H1 (cell line): ENCODE data around the gene SUSD6. TPM values are rescaled to one million over a fixed set of nuclear protein-coding genes. Genes with fewer than 3 reads are reported as not detected.

Experiments
- CTCF ChIA-PET: fragments of 300-600 bp; sonication (Branson Sonifier 250); formaldehyde crosslinking; loops from one replicate; lab custom pipeline; 2021; ENCODE audit not compliant: partially characterized antibody; lab: Charles Lee
- POLR2A ChIA-PET: fragments of 300-600 bp; sonication (Branson Sonifier 250); formaldehyde crosslinking; loops from one replicate; lab custom pipeline; 2021; ENCODE audit warnings: inconsistent platforms; ENCODE audit not compliant: partially characterized antibody; lab: Charles Lee
- DNase-seq, 2 experiments: peaks; one replicate each; pipeline versions ENCODE4 v3.0.0 to v3.0.0-alpha.2; 2010 to 2022; ENCODE audit warnings: low spot score in 2 of 2, low read depth in 1 of 2, mixed read lengths in 1 of 2
- FAIRE-seq: peaks from 2 replicates; lab custom pipeline; 2011; peaks lifted over from hg19 to GRCh38; lab: Jason Lieb, UNC
- H2AFZ ChIP-seq: 2 replicates; pipeline ENCODE4 v1.8.1; 2012; ENCODE audit warnings: low read length, inconsistent platforms
- H2AK5ac ChIP-seq: 2 replicates; pipeline ENCODE4 v1.6.1; 2013; ENCODE audit warnings: low read depth, low read length
- H2BK120ac ChIP-seq: replicated peaks from 2 replicates; pipeline ENCODE3; 2013; ENCODE audit warnings: low read depth, low read length, inconsistent platforms
- H2BK12ac ChIP-seq: 2 replicates; pipeline ENCODE4 v1.6.1; 2013; ENCODE audit warnings: low read depth, low read length
- H2BK15ac ChIP-seq: 2 replicates; pipeline ENCODE4 v1.6.1; 2013; ENCODE audit warnings: low read length
- H2BK20ac ChIP-seq: 2 replicates; pipeline ENCODE4 v1.6.1; 2013; ENCODE audit warnings: low read length
- H2BK5ac ChIP-seq: 2 replicates; pipeline ENCODE4 v1.6.1; 2013; ENCODE audit warnings: low read depth, low read length
- H3K14ac ChIP-seq: 2 replicates; pipeline ENCODE4 v1.6.1; 2013; ENCODE audit warnings: inconsistent platforms; ENCODE audit not compliant: insufficient read length
- H3K18ac ChIP-seq: 2 replicates; pipeline ENCODE4 v1.6.1; 2013; ENCODE audit warnings: low read length; ENCODE audit errors: extremely low read depth
- H3K23ac ChIP-seq: 2 replicates; pipeline ENCODE4 v1.6.1; 2013; ENCODE audit warnings: inconsistent platforms; ENCODE audit not compliant: insufficient read length
- H3K23me2 ChIP-seq: 2 replicates; pipeline ENCODE4 v1.6.1; 2013; ENCODE audit warnings: low read depth, low read length
- H3K27ac ChIP-seq: 2 replicates; pipeline ENCODE4 v1.6.1; 2011; ENCODE audit warnings: low read depth, low read length, inconsistent platforms
- H3K27me3 ChIP-seq, 4 experiments: replicated peaks in 1 of 4; 1 replicate in 1 of 4; 2 replicates in 3 of 4; pipeline versions ENCODE4 v1.6.1 to v1.8.1; 2011 to 2013; ENCODE audit warnings: low read length in 3 of 4, mild to moderate bottlenecking in 3 of 4, inconsistent platforms in 2 of 4, mixed read lengths in 2 of 4, moderate library complexity in 1 of 4; ENCODE audit not compliant: control insufficient read depth in 3 of 4, insufficient read depth in 3 of 4; ENCODE audit errors: extremely low read depth in 1 of 4
- H3K36me3 ChIP-seq, 4 experiments: 2 replicates each; pipeline versions ENCODE4 v1.6.1 to v1.8.1; 2011 to 2013; ENCODE audit warnings: mild to moderate bottlenecking in 4 of 4, low read length in 3 of 4, moderate library complexity in 2 of 4, control low read depth in 1 of 4, inconsistent platforms in 1 of 4; ENCODE audit not compliant: insufficient read depth in 4 of 4, control insufficient read depth in 2 of 4
- H3K4ac ChIP-seq: replicated peaks from 2 replicates; pipeline ENCODE3; 2013; ENCODE audit warnings: low read length, low read depth, mixed read lengths, inconsistent platforms; ENCODE audit not compliant: insufficient read length
- H3K4me1 ChIP-seq, 4 experiments: replicated peaks in 1 of 4; 1 replicate in 1 of 4; 2 replicates in 3 of 4; pipeline versions ENCODE4 v1.6.1 to v1.8.1; 2011 to 2013; ENCODE audit warnings: low read length in 3 of 4, inconsistent platforms in 2 of 4, mixed read lengths in 1 of 4; ENCODE audit not compliant: insufficient read depth in 4 of 4, control insufficient read depth in 3 of 4
- H3K4me2 ChIP-seq, 2 experiments: 2 replicates each; pipeline versions ENCODE4 v1.6.1 to v1.8.1; 2011 to 2013; ENCODE audit warnings: low read depth in 2 of 2, low read length in 2 of 2, control low read depth in 1 of 2, inconsistent platforms in 1 of 2, mild to moderate bottlenecking in 1 of 2; ENCODE audit not compliant: insufficient read depth in 1 of 2
- H3K4me3 ChIP-seq, 4 experiments: fragments of 200-600, 300-600 bp in 1 of 4; sonication (generic), shearing (Covaris generic), sonication (Bioruptor Twin) in 1 of 4; 2 replicates each; pipeline versions ENCODE4 v1.5.1 to v1.8.1; 2011 to 2016; ENCODE audit warnings: low read length in 4 of 4, low read depth in 3 of 4, control low read depth in 2 of 4, inconsistent platforms in 2 of 4, mild to moderate bottlenecking in 2 of 4, mixed read lengths in 1 of 4, moderate library complexity in 1 of 4; ENCODE audit not compliant: insufficient read depth in 2 of 4; ENCODE audit errors: extremely low read depth in 1 of 4
- H3K56ac ChIP-seq: replicated peaks from 2 replicates; pipeline ENCODE3; 2013; ENCODE audit warnings: low read depth, mild to moderate bottlenecking, mixed read lengths, low read length, inconsistent platforms; ENCODE audit not compliant: insufficient read length
- H3K79me1 ChIP-seq: 2 replicates; pipeline ENCODE4 v1.6.1; 2013; ENCODE audit warnings: low read depth, low read length, control low read depth
- H3K79me2 ChIP-seq, 2 experiments: 2 replicates each; pipeline versions ENCODE4 v1.6.1 to v1.8.1; 2012 to 2013; ENCODE audit warnings: low read length in 2 of 2, mild to moderate bottlenecking in 2 of 2, inconsistent platforms in 1 of 2; ENCODE audit not compliant: insufficient read depth in 2 of 2, control insufficient read depth in 1 of 2
- H3K9ac ChIP-seq, 4 experiments: replicated peaks in 1 of 4; 1 replicate in 1 of 4; 2 replicates in 3 of 4; pipeline versions ENCODE4 v1.6.1 to v1.8.1; 2011 to 2013; ENCODE audit warnings: low read depth in 3 of 4, low read length in 3 of 4, control low read depth in 2 of 4, mild to moderate bottlenecking in 2 of 4, moderate library complexity in 2 of 4, inconsistent platforms in 1 of 4; ENCODE audit errors: extremely low read depth in 1 of 4
- H3K9me3 ChIP-seq, 2 experiments: 2 replicates each; pipeline versions ENCODE4 v1.6.1 to v1.8.1; 2012 to 2013; ENCODE audit warnings: mild to moderate bottlenecking in 2 of 2, moderate library complexity in 2 of 2, control low read depth in 1 of 2, inconsistent platforms in 1 of 2, low read depth in 1 of 2, low read length in 1 of 2, mixed read lengths in 1 of 2; ENCODE audit not compliant: insufficient read depth in 2 of 2
- H4K20me1 ChIP-seq, 2 experiments: replicated peaks in 1 of 2; 2 replicates each; pipeline versions ENCODE3 to v1.8.1; 2011 to 2013; ENCODE audit warnings: inconsistent platforms in 2 of 2, low read length in 2 of 2, mild to moderate bottlenecking in 1 of 2; ENCODE audit not compliant: insufficient read depth in 2 of 2, control insufficient read depth in 1 of 2
- H4K5ac ChIP-seq: 2 replicates; pipeline ENCODE4 v1.6.1; 2013; ENCODE audit warnings: low read length, low read depth, mixed read lengths, inconsistent platforms; ENCODE audit not compliant: insufficient read length
- H4K8ac ChIP-seq: 2 replicates; pipeline ENCODE4 v1.8.0; 2013; ENCODE audit warnings: mild to moderate bottlenecking, moderate library complexity, low read length, inconsistent platforms; ENCODE audit not compliant: insufficient read depth; ENCODE audit errors: extremely low read depth
- H4K91ac ChIP-seq: replicated peaks from 2 replicates; pipeline ENCODE3; 2013; ENCODE audit warnings: low read length, mixed read lengths, inconsistent platforms; ENCODE audit not compliant: insufficient read length
- CREB1 ChIP-seq: IDR thresholded peaks from 2 replicates; pipeline ENCODE4 v1.6.1; 2012; ENCODE audit warnings: inconsistent platforms
- CTBP2 ChIP-seq: IDR thresholded peaks from 2 replicates; pipeline ENCODE4 v1.7.0; 2011; ENCODE audit warnings: borderline replicate concordance, mild to moderate bottlenecking, moderate library complexity, mixed read lengths, low read length; ENCODE audit not compliant: insufficient read depth, insufficient read length
- TCF12 ChIP-seq: IDR thresholded peaks from 2 replicates; pipeline ENCODE4 v1.6.1; 2011; ENCODE audit warnings: low read depth, mild to moderate bottlenecking, low read length
- TEAD4 ChIP-seq: IDR thresholded peaks from 2 replicates; pipeline ENCODE4 v1.6.1; 2012; ENCODE audit warnings: low read depth, low read length, inconsistent platforms, mixed read lengths
- YY1 ChIP-seq: IDR thresholded peaks from 2 replicates; pipeline ENCODE4 v1.6.1; 2011; ENCODE audit warnings: low read depth, mild to moderate bottlenecking, low read length
- WGBS, 2 experiments: shearing (Covaris generic) in 1 of 2; methylation state at CpG; one replicate each; pipeline versions ENCODE4 v1.1.6 to v1.1.7; 2013 to 2015; ENCODE audit warnings: low lambda C conversion rate in 2 of 2, mixed read lengths in 2 of 2, inconsistent platforms in 1 of 2, low coverage in 1 of 2, missing lambda C conversion rate in 1 of 2; ENCODE audit not compliant: insufficient replicate concordance in 2 of 2, insufficient coverage in 1 of 2, insufficient read length in 1 of 2; ENCODE audit errors: extremely low coverage in 1 of 2, missing lambda C conversion rate in 1 of 2; 5-methylcytosine and 5-hydroxymethylcytosine counted together
- polyA plus RNA-seq, 7 experiments: library from polyadenylated mRNA; depleted of rRNA in 3 of 7; stranded (reverse) in 5 of 7; unstranded in 2 of 7; fragments of >200 nt in 5 of 7; fragments of 200-250 nt in 2 of 7; gene quantifications; 1 replicate in 5 of 7; 2 replicates in 1 of 7; 4 replicates in 1 of 7; pipeline versions ENCODE4 v1.2.1 to v1.2.3, GENCODE V29; 2011 to 2013; ENCODE audit warnings: missing spikeins in 2 of 7, mixed read lengths in 2 of 7
- total RNA-seq: library from RNA; stranded (reverse); fragmentation: NEBNext Ultra II Directional; extraction: Animal tissue kit (Norgen Biotek cat#: 25700); gene quantifications from 2 replicates; pipeline ENCODE4 v1.2.1, GENCODE V29; 2021

Gene SUSD6
- total and polyA plus RNA-seq, 2 of the 8 experiments (the other 6 are each of a cell fraction or from before 2014, with no cell fraction given), result 3.0 to 3.8 TPM

GRCh38 chr14:69582212-69582611 is 29.2 kb upstream of the SUSD6 start:
- DNase-seq, result no peak
- WGBS, 2 experiments, result 80% methylated on average over 1 of the region's 1 CpG; no CpG with 5 or more reads in 1 of the 2 experiments
- Histone ChIP-seq H3K79me1 (no peaks in the 10 kb centered on the region), H3K4ac (no peak overlapping the region), H2AFZ (no peak overlapping the region), H3K79me2 (no peaks in the 10 kb centered on the region), H3K14ac (no peak overlapping the region), H3K4me2 (no peak overlapping the region), H4K5ac (no peak overlapping the region), H2BK12ac (no peak overlapping the region), H2BK5ac (no peak overlapping the region), H3K9me3 (no peaks in the 10 kb centered on the region), H2AK5ac (no peak overlapping the region), H3K56ac (no peak overlapping the region), H2BK15ac (no peak overlapping the region), H2BK120ac (no peak overlapping the region), H3K18ac (no peak overlapping the region), H3K23me2 (no peaks in the 10 kb centered on the region), H3K36me3 (no peaks in the 10 kb centered on the region), H3K4me3 (no peak overlapping the region), H3K23ac (no peak overlapping the region), H4K91ac (no peak overlapping the region), H3K4me1 (peaks cover 0 to 4% (median 0%) of the 10 kb centered on the region in 4 experiments; a peak in 2 of 7 replicates), H4K20me1 (no peaks in the 10 kb centered on the region), H3K9ac (no peak overlapping the region), H4K8ac (no peak overlapping the region), H2BK20ac (no peak overlapping the region), H3K27ac (no peak overlapping the region), H3K27me3 (no peaks in the 10 kb centered on the region)
- ChIA-PET POLR2A (no interaction called here), CTCF (interaction anchor here (1.2 to 5.0 kb wide), 7 partner anchors 9 to 428 kb away, joined by 3 to 47 read pairs (median 4); no protein-coding TSS in a partner anchor)
- no peak for FAIRE-seq
- no peak for TF ChIP-seq CREB1
- no peak for TF ChIP-seq TEAD4
- TF ChIP-seq TCF12, result no peak
- no peak for TF ChIP-seq YY1
- no peak for TF ChIP-seq CTBP2
